A549 (cell line): Measurements from ENCODE around the gene KCNN1. TPM values are rescaled to one million over a fixed set of nuclear protein-coding genes. Genes with fewer than 3 reads are reported as not detected.

Experiments
- ATAC-seq, 2 experiments: fragments of 200-7000 bp in 1 of 2; fragments of >200 bp in 1 of 2; cut with Nextera tagmentation in 1 of 2; cut with Tn5 transposase in 1 of 2; 3 replicates each; pipeline versions ENCODE4 v1.8.0 to v1.9.1; 2018 to 2020; ENCODE audit warnings: mild to moderate bottlenecking in 1 of 2, moderate library complexity in 1 of 2
- CTCF ChIA-PET: fragments of 300-600 bp; sonication (Branson Sonifier 250); formaldehyde crosslinking; extraction: SDS; loops from one replicate; lab custom pipeline; 2021; ENCODE audit warnings: antibody characterized with exemption, inconsistent platforms; lab: Yijun Ruan, JAX
- POLR2A ChIA-PET: fragments of 350-600 bp; formaldehyde crosslinking; extraction: SDS; loops from one replicate; lab custom pipeline; 2021; ENCODE audit warnings: antibody characterized with exemption, inconsistent platforms; lab: Yijun Ruan, JAX
- DNase-seq, 2 experiments: peaks; one replicate each; pipeline versions ENCODE4 v3.0.0 to v3.0.0-alpha.2; 2011 to 2016; ENCODE audit warnings: low read depth in 1 of 2, low spot score in 1 of 2
- FAIRE-seq: peaks from 2 replicates; lab custom pipeline; 2011; peaks lifted over from hg19 to GRCh38; lab: Jason Lieb, UNC
- H3K27ac ChIP-seq, 2 experiments: fragments of >200 bp; sonication (Bioruptor Twin); formaldehyde crosslinking; 3 replicates each; pipeline ENCODE4 v1.5.1; 2016 to 2017
- H3K4me1 ChIP-seq: fragments of >200 bp; sonication (Bioruptor Twin); formaldehyde crosslinking; 3 replicates; pipeline ENCODE4 v1.6.1; 2016
- H3K4me2 ChIP-seq: fragments of >200 bp; sonication (Bioruptor Twin); formaldehyde crosslinking; 3 replicates; pipeline ENCODE4 v1.6.1; 2016
- H3K4me3 ChIP-seq: fragments of >200 bp; sonication (Bioruptor Twin); formaldehyde crosslinking; 3 replicates; pipeline ENCODE4 v1.5.1; 2016
- H3K9me3 ChIP-seq: fragments of >200 bp; sonication (Bioruptor Twin); formaldehyde crosslinking; 3 replicates; pipeline ENCODE4 v1.6.1; 2016
- CBX8 ChIP-seq: fragments of 200-600 bp; sonication (generic); IDR thresholded peaks from 2 replicates; pipeline ENCODE4 v1.6.1; 2016
- EHMT2 ChIP-seq: fragments of 200-600 bp; sonication (generic); IDR thresholded peaks from 2 replicates; pipeline ENCODE4 v1.6.1; 2016; ENCODE audit warnings: antibody characterized with exemption, low read depth, mild to moderate bottlenecking, moderate library complexity
- ESRRA ChIP-seq: fragments of 150-350 bp; IDR thresholded peaks from 2 replicates; pipeline ENCODE4 v1.6.1; 2014; ENCODE audit warnings: mild to moderate bottlenecking, low read length, borderline replicate concordance
- HDAC2 ChIP-seq: fragments of 200-600 bp; sonication (generic); IDR thresholded peaks from 2 replicates; pipeline ENCODE4 v1.6.1; 2016
- HOXB13 ChIP-seq: fragments of 250-450 bp; sonication (Bioruptor Pico); IDR thresholded peaks from 2 replicates; pipeline ENCODE4 v1.5.0; 2020; ENCODE audit warnings: low read depth, mild to moderate bottlenecking, moderate library complexity
- JUNB ChIP-seq: fragments of >200 bp; sonication (Bioruptor Twin); formaldehyde crosslinking; IDR thresholded peaks from 2 replicates; pipeline ENCODE4 v1.6.1; 2016
- KDM1A ChIP-seq: fragments of 200-600 bp; sonication (generic); IDR thresholded peaks from 2 replicates; pipeline ENCODE4 v1.6.1; 2016; ENCODE audit warnings: low read depth, mild to moderate bottlenecking
- MAZ ChIP-seq: fragments of 150-350 bp; IDR thresholded peaks from 2 replicates; pipeline ENCODE4 v1.6.1; 2014; ENCODE audit warnings: antibody characterized with exemption, low read depth, low read length, borderline replicate concordance
- NFE2L2 ChIP-seq: fragments of 150-350 bp; conservative IDR thresholded peaks from 2 replicates; pipeline ENCODE4 v1.6.1; 2014; ENCODE audit warnings: low read length
- TFCP2L1 ChIP-seq: fragments of 250-450 bp; sonication (Bioruptor Pico); IDR thresholded peaks from 2 replicates; pipeline ENCODE4 v1.5.0; 2021; ENCODE audit warnings: mild to moderate bottlenecking
- TP53 ChIP-seq: fragments of 250-450 bp; sonication (Bioruptor Pico); IDR thresholded peaks from 2 replicates; pipeline ENCODE4 v1.5.0; 2021; ENCODE audit warnings: mild to moderate bottlenecking, moderate library complexity
- ZFP36 ChIP-seq: fragments of 450-650 bp; IDR thresholded peaks from 2 replicates; pipeline ENCODE4 v1.6.1; 2014; ENCODE audit warnings: borderline replicate concordance; ENCODE audit not compliant: partially characterized antibody
- WGBS: methylation state at CpG from one replicate; pipeline ENCODE4 v1.1.6; 2017; ENCODE audit errors: missing lambda C conversion rate; 5-methylcytosine and 5-hydroxymethylcytosine counted together
- polyA plus RNA-seq, 4 experiments: library from polyadenylated mRNA; depleted of rRNA in 3 of 4; stranded (reverse); fragments of >200 nt; fragmentation: RNase III in 1 of 4; extraction: RNeasy Plus Mini Kit Qiagen cat#74134 plus additional on column Dnase treatment in 1 of 4; gene quantifications; 2 replicates in 3 of 4; 3 replicates in 1 of 4; pipeline ENCODE4 v1.2.3, GENCODE V29; 2011 to 2017
- TF ChIP-seq, protein P1 (sequence below): fragments of 250-450 bp; sonication (Bioruptor Pico); IDR thresholded peaks from 2 replicates; pipeline ENCODE4 v1.5.0; 2021; ENCODE audit warnings: mild to moderate bottlenecking, moderate library complexity, borderline replicate concordance
- TF ChIP-seq, protein P2 (sequence below): fragments of >200 bp; sonication (Bioruptor Twin); formaldehyde crosslinking; IDR thresholded peaks from 3 replicates; pipeline ENCODE4 v1.5.1; 2016
- TF ChIP-seq, protein P3 (sequence below): fragments of >200 bp; sonication (Bioruptor Twin); formaldehyde crosslinking; IDR thresholded peaks from 2 replicates; pipeline ENCODE4 v1.6.1; 2016
- TF ChIP-seq, protein P4 (sequence below): fragments of 450-650 bp; IDR thresholded peaks from 2 replicates; pipeline ENCODE4 v1.6.1; 2014; ENCODE audit warnings: antibody characterized with exemption
- TF ChIP-seq, protein P5 (sequence below): fragments of 200-600 bp; sonication (generic); IDR thresholded peaks from 2 replicates; pipeline ENCODE4 v1.6.1; 2016; ENCODE audit warnings: antibody characterized with exemption, mild to moderate bottlenecking, moderate library complexity
- TF ChIP-seq, protein P6 (sequence below): fragments of >200 bp; sonication (Bioruptor Twin); formaldehyde crosslinking; IDR thresholded peaks from 3 replicates; pipeline ENCODE4 v1.6.1; 2016

KCNN1 gene
- polyA plus RNA-seq, 2 of the 4 experiments (the other 2 are of a cell fraction), result 0.43 to 0.85 TPM

DNA sequence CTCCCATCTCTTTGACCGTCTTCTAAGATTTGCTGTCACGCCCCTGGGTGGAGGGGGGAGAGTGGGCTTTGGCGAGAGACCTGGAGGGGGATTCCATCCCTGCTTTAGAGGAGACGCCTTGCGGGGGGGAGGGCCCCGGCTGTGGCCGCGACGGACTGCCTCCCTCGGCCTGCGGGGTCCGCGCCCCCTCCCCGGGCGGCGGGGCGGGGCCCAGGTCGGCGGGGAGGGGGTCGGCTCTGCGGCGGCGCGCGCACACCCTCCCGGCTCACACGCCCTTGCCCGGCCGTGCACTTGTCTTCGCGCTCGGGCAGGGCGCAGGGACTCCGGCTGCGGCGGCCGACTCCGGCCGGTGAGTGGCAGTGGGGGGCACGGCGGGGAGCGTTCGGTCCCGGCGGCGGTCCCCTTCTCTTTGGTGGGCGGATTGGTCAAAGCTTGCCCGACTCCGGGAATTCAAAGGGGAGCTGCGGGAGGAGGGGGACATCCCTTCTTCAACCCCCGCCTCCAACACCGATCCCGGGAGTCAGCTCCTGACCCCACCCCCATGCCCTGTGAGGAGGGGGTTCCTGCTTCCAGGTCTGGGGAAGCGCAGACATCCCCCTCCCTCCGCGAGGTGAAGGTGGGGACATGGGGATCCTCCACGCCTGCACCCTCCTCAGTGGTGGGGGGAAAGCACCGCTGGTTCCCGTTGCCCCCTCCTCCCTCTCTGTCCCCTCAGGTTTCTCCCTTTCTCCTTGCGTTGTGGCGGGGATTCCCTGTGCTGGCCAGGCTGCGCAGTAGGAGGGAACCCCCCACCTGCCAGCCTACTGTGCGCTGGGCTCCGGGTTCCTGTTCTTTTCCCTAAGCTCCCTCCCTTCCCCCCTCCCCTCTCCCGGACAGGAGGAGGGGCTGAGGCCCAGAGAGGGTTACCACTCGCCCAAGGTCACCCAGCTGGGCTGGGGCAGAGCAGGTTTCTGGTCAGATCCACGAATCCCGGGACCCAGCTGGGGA lies 14.6 kb upstream of the KCNN1 start:
- H3K4me3 ChIP-seq, result peak overlapping the region; percentile 41
- H3K4me1 ChIP-seq, result peaks cover 31% of the 10 kb centered on the region
- CTCF ChIA-PET, result interaction anchor here (0.9 to 24.1 kb wide), 2 partner anchors 14 to 44 kb away, joined by 5 to 493 read pairs; no protein-coding TSS in a partner anchor
- no peak for DNase-seq
- H3K9me3 ChIP-seq, result no peaks in the 10 kb centered on the region
- 8% methylated on average over 12 of the region's 68 CpGs for WGBS
- H3K27ac ChIP-seq, result peak overlapping the region in 1 of 2 experiments; percentile 32; a peak in 2 of 6 replicates
- TF ChIP-seq ZFP36 (peak; percentile 40), TFCP2L1 (CRISPR knock-in tag) (no peak)
- TF ChIP-seq, protein P1, sequence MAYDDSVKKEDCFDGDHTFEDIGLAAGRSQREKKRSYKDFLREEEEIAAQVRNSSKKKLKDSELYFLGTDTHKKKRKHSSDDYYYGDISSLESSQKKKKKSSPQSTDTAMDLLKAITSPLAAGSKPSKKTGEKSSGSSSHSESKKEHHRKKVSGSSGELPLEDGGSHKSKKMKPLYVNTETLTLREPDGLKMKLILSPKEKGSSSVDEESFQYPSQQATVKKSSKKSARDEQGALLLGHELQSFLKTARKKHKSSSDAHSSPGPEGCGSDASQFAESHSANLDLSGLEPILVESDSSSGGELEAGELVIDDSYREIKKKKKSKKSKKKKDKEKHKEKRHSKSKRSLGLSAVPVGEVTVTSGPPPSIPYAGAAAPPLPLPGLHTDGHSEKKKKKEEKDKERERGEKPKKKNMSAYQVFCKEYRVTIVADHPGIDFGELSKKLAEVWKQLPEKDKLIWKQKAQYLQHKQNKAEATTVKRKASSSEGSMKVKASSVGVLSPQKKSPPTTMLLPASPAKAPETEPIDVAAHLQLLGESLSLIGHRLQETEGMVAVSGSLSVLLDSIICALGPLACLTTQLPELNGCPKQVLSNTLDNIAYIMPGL, result no peak
- H3K4me2 ChIP-seq, result peak overlapping the region; percentile 98
- POLR2A ChIA-PET, result interaction anchor here (0.9 kb wide), 1 partner anchor 93 kb away, joined by 3 read pairs; the partner anchor contains the start of gene RPL18A
- FAIRE-seq, result no peak
- ATAC-seq, result no peak

DNA sequence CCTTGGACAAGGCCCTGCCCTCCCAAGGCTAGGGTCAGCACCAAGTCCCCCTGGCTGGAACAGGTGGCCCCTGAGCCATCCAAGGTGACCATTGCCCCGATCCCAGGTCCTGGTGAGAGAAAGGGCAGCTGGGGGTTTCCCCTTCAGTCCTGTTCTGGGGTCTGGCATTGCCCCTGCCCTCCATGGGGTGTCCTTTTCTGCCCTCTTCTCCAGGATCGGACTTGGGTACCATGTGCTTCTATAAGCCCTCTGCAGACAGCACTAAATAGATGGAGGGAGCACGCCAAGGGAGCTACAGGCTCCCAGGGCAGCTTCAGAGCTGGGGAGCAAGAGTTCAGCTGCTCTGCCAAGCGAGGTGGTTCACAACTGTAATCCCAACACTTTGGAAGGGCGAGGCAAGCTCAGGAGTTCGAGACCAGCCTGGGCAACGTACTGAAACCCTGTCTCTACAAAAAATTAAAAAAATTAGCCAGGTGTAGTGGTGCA lies 13.5 kb upstream of the KCNN1 start:
- H3K9me3 ChIP-seq, result no peaks in the 10 kb centered on the region
- ChIA-PET POLR2A (no interaction called here), CTCF (interaction anchor here (1.3 to 24.1 kb wide), 3 partner anchors 13 to 43 kb away, joined by 3 to 493 read pairs (median 7); partner anchors contain the start of gene CCDC124)
- H3K27ac ChIP-seq, result no peak overlapping the region
- ATAC-seq (no peak), FAIRE-seq (no peak), DNase-seq (no peak)
- H3K4me3 ChIP-seq, result no peak overlapping the region
- WGBS, result 55% methylated on average over 5 of the region's 7 CpGs
- H3K4me1 ChIP-seq, result peaks cover 29% of the 10 kb centered on the region
- no peak overlapping the region for H3K4me2 ChIP-seq
- TF ChIP-seq HDAC2, result no peak
- TF ChIP-seq JUNB, result no peak
- TF ChIP-seq, protein P2, sequence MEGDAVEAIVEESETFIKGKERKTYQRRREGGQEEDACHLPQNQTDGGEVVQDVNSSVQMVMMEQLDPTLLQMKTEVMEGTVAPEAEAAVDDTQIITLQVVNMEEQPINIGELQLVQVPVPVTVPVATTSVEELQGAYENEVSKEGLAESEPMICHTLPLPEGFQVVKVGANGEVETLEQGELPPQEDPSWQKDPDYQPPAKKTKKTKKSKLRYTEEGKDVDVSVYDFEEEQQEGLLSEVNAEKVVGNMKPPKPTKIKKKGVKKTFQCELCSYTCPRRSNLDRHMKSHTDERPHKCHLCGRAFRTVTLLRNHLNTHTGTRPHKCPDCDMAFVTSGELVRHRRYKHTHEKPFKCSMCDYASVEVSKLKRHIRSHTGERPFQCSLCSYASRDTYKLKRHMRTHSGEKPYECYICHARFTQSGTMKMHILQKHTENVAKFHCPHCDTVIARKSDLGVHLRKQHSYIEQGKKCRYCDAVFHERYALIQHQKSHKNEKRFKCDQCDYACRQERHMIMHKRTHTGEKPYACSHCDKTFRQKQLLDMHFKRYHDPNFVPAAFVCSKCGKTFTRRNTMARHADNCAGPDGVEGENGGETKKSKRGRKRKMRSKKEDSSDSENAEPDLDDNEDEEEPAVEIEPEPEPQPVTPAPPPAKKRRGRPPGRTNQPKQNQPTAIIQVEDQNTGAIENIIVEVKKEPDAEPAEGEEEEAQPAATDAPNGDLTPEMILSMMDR, result no peak
- TF ChIP-seq, protein P3, sequence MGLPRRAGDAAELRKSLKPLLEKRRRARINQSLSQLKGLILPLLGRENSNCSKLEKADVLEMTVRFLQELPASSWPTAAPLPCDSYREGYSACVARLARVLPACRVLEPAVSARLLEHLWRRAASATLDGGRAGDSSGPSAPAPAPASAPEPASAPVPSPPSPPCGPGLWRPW, result no peak
- TF ChIP-seq NFE2L2, result no peak
- TF ChIP-seq, protein P4, sequence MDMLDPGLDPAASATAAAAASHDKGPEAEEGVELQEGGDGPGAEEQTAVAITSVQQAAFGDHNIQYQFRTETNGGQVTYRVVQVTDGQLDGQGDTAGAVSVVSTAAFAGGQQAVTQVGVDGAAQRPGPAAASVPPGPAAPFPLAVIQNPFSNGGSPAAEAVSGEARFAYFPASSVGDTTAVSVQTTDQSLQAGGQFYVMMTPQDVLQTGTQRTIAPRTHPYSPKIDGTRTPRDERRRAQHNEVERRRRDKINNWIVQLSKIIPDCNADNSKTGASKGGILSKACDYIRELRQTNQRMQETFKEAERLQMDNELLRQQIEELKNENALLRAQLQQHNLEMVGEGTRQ, result no peak
- TF ChIP-seq HOXB13 (CRISPR knock-in tag), result no peak
- TF ChIP-seq ESRRA, result no peak
- TF ChIP-seq KDM1A, result no peak
- no peak for TF ChIP-seq EHMT2
- no peak for TF ChIP-seq TP53 (CRISPR knock-in tag)
- TF ChIP-seq CBX8, result no peak
- TF ChIP-seq, protein P5, sequence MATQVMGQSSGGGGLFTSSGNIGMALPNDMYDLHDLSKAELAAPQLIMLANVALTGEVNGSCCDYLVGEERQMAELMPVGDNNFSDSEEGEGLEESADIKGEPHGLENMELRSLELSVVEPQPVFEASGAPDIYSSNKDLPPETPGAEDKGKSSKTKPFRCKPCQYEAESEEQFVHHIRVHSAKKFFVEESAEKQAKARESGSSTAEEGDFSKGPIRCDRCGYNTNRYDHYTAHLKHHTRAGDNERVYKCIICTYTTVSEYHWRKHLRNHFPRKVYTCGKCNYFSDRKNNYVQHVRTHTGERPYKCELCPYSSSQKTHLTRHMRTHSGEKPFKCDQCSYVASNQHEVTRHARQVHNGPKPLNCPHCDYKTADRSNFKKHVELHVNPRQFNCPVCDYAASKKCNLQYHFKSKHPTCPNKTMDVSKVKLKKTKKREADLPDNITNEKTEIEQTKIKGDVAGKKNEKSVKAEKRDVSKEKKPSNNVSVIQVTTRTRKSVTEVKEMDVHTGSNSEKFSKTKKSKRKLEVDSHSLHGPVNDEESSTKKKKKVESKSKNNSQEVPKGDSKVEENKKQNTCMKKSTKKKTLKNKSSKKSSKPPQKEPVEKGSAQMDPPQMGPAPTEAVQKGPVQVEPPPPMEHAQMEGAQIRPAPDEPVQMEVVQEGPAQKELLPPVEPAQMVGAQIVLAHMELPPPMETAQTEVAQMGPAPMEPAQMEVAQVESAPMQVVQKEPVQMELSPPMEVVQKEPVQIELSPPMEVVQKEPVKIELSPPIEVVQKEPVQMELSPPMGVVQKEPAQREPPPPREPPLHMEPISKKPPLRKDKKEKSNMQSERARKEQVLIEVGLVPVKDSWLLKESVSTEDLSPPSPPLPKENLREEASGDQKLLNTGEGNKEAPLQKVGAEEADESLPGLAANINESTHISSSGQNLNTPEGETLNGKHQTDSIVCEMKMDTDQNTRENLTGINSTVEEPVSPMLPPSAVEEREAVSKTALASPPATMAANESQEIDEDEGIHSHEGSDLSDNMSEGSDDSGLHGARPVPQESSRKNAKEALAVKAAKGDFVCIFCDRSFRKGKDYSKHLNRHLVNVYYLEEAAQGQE, result no peak
- TF ChIP-seq, protein P6, sequence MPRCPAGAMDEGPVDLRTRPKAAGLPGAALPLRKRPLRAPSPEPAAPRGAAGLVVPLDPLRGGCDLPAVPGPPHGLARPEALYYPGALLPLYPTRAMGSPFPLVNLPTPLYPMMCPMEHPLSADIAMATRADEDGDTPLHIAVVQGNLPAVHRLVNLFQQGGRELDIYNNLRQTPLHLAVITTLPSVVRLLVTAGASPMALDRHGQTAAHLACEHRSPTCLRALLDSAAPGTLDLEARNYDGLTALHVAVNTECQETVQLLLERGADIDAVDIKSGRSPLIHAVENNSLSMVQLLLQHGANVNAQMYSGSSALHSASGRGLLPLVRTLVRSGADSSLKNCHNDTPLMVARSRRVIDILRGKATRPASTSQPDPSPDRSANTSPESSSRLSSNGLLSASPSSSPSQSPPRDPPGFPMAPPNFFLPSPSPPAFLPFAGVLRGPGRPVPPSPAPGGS, result no peak
- TF ChIP-seq, protein P1, result no peak
- no peak for TF ChIP-seq MAZ
